ENCODE data around the gene RBMS1. TPM values are rescaled to one million over a fixed set of nuclear protein-coding genes. Genes with fewer than 3 reads are reported as not detected.

Gene RBMS1
- total RNA-seq, 1 donor: 111 TPM

DNA sequence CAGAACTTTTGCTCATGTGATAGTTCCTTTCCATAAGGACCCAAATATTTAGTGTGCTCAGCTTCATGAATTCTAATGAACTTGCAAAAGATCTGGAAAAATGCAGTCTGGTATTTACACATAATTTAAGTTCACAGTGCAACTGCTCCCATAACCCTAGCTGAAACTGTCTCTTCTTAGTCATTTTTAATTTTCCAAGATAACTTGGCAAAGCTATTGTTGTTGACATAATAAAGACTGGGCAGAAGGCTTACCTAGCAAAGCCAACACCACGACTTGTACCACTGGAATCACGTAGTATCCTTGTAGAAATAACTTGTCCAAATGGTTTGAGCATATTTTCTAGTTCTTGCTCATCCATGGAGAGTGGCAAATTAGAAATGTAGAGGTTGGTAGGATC lies 190.5 kb downstream of the RBMS1 start:
- Histone ChIP-seq H3K79me2 (ENCODE audit: insufficient read depth, low read length) (peaks cover 32% of the 10 kb centered on the region), H3K36me3 (ENCODE audit: insufficient read depth, low read length) (peaks cover 19% of the 10 kb centered on the region)

DNA sequence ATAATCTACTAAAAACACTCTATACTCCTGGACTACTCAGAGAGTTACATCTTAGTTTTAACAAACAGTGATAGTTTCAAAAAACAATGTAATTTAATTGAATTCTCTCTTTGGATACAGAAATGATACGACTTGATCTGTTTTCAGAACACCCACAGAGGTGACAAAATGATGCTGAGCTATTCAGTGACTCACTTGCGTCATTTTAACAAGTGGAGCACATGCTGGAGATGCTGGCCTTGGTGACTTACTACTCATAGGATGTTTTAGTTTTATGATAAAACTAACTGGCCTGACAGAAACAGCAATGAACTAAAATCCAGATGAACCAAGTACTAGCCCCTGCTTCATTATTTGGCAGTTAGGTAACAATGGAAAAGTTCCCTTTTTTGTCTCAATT lies 192.2 kb downstream of the RBMS1 start:
- TF ChIP-seq, protein P1, sequence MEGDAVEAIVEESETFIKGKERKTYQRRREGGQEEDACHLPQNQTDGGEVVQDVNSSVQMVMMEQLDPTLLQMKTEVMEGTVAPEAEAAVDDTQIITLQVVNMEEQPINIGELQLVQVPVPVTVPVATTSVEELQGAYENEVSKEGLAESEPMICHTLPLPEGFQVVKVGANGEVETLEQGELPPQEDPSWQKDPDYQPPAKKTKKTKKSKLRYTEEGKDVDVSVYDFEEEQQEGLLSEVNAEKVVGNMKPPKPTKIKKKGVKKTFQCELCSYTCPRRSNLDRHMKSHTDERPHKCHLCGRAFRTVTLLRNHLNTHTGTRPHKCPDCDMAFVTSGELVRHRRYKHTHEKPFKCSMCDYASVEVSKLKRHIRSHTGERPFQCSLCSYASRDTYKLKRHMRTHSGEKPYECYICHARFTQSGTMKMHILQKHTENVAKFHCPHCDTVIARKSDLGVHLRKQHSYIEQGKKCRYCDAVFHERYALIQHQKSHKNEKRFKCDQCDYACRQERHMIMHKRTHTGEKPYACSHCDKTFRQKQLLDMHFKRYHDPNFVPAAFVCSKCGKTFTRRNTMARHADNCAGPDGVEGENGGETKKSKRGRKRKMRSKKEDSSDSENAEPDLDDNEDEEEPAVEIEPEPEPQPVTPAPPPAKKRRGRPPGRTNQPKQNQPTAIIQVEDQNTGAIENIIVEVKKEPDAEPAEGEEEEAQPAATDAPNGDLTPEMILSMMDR (IDR thresholded peaks at IDR 0.05; ENCODE audit: extremely low read depth, low read depth, low read length): no peak
- Histone ChIP-seq H3K4me2 (ENCODE audit: insufficient read depth, low read length) (no peak overlapping the region), H3K27ac (ENCODE audit: low read depth, low read length) (no peak overlapping the region), H3K36me3 (ENCODE audit: insufficient read depth, low read length) (peaks cover 24% of the 10 kb centered on the region), H3K4me3 (ENCODE audit: insufficient read depth, low read length) (no peak overlapping the region), H4K20me1 (ENCODE audit: insufficient read depth, low read length) (peaks cover 6% of the 10 kb centered on the region), H3K9me3 (ENCODE audit: low read depth, low read length) (no peaks in the 10 kb centered on the region), H3K79me2 (ENCODE audit: insufficient read depth, low read length) (peaks cover 29% of the 10 kb centered on the region), H2AFZ (ENCODE audit: low read length) (no peak overlapping the region), H3K27me3 (ENCODE audit: insufficient read depth, low read length) (no peaks in the 10 kb centered on the region), H3K4me1 (ENCODE audit: insufficient read depth, low read length) (peaks cover 26% of the 10 kb centered on the region)
- DNase-seq (ENCODE audit: insufficient read length, low spot score, missing footprints): no peak

More for the DNA sequence above, 190.5 kb downstream of the RBMS1 start:
- Histone ChIP-seq H3K9me3 (ENCODE audit: low read depth, low read length) (no peaks in the 10 kb centered on the region), H3K4me1 (ENCODE audit: insufficient read depth, low read length) (peaks cover 26% of the 10 kb centered on the region), H3K4me3 (ENCODE audit: insufficient read depth, low read length) (no peak overlapping the region), H3K27me3 (ENCODE audit: insufficient read depth, low read length) (no peaks in the 10 kb centered on the region), H2AFZ (ENCODE audit: low read length) (no peak overlapping the region), H3K4me2 (ENCODE audit: insufficient read depth, low read length) (no peak overlapping the region), H3K27ac (ENCODE audit: low read depth, low read length) (no peak overlapping the region), H4K20me1 (ENCODE audit: insufficient read depth, low read length) (peaks cover 6% of the 10 kb centered on the region)
- no peak for DNase-seq (ENCODE audit: insufficient read length, low spot score, missing footprints)
- TF ChIP-seq, protein P1 (IDR thresholded peaks at IDR 0.05; ENCODE audit: extremely low read depth, low read depth, low read length): no peak

DNA sequence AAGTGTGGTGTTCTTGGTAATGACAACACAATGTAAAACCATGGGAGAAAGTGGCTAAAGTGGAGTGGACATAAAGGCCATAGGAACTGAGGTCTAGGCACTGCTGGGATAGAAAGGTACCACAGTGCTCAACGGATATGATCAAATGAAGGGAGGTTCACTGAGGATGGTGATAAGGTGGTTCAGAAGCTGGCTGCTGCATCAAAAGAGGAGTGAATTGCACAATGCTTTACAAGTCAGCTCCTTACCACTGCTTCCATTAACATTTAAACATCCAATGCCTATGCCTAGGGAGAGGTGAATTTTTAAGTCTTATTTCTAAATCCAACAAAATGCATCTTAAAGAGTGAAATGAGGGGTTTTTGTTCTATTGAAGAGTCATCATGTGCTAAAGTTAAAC lies 193.4 kb downstream of the RBMS1 start:
- TF ChIP-seq, protein P1 (IDR thresholded peaks at IDR 0.05; ENCODE audit: extremely low read depth, low read depth, low read length): no peak
- Histone ChIP-seq H3K27ac (ENCODE audit: low read depth, low read length) (peak overlapping the region; percentile 58), H4K20me1 (ENCODE audit: insufficient read depth, low read length) (peaks cover 3% of the 10 kb centered on the region), H2AFZ (ENCODE audit: low read length) (no peak overlapping the region), H3K4me3 (ENCODE audit: insufficient read depth, low read length) (no peak overlapping the region), H3K79me2 (ENCODE audit: insufficient read depth, low read length) (peaks cover 31% of the 10 kb centered on the region), H3K4me1 (ENCODE audit: insufficient read depth, low read length) (peaks cover 23% of the 10 kb centered on the region), H3K4me2 (ENCODE audit: insufficient read depth, low read length) (no peak overlapping the region), H3K9me3 (ENCODE audit: low read depth, low read length) (no peaks in the 10 kb centered on the region), H3K36me3 (ENCODE audit: insufficient read depth, low read length) (peaks cover 30% of the 10 kb centered on the region), H3K27me3 (ENCODE audit: insufficient read depth, low read length) (no peaks in the 10 kb centered on the region)
- DNase-seq (ENCODE audit: insufficient read length, low spot score, missing footprints): no peak

DNA sequence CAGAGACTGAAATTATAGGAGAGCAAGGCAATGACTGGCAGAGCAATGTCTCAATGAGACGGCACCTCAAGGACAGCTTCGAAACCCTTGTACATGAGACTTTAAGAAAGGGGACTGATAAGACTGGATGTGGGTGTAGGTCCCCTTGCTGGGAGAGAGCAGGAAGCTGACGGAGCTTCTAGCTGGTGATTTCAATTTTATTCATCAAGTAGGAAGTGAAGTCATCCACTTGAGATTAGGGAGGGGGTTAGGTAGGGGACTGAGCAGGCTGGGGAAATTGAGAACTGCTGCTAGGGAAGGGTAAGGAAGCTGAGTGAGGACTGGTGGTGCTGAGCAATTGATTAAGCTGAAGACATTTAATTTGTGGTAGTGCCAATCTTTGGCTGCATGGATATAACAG lies 194.1 kb downstream of the RBMS1 start:
- H3K36me3 ChIP-seq (ENCODE audit: insufficient read depth, low read length): peaks cover 30% of the 10 kb centered on the region
- no peak for DNase-seq (ENCODE audit: insufficient read length, low spot score, missing footprints)
- peak overlapping the region; percentile 58 for H3K27ac ChIP-seq (ENCODE audit: low read depth, low read length)
- H3K9me3 ChIP-seq (ENCODE audit: low read depth, low read length): no peaks in the 10 kb centered on the region
- H2AFZ ChIP-seq (ENCODE audit: low read length): no peak overlapping the region
- peaks cover 3% of the 10 kb centered on the region for H4K20me1 ChIP-seq (ENCODE audit: insufficient read depth, low read length)
- peaks cover 29% of the 10 kb centered on the region for H3K4me1 ChIP-seq (ENCODE audit: insufficient read depth, low read length)
- no peaks in the 10 kb centered on the region for H3K27me3 ChIP-seq (ENCODE audit: insufficient read depth, low read length)
- H3K4me2 ChIP-seq (ENCODE audit: insufficient read depth, low read length): no peak overlapping the region
- TF ChIP-seq, protein P1 (IDR thresholded peaks at IDR 0.05; ENCODE audit: extremely low read depth, low read depth, low read length): no peak
- H3K4me3 ChIP-seq (ENCODE audit: insufficient read depth, low read length): no peak overlapping the region
- peaks cover 31% of the 10 kb centered on the region for H3K79me2 ChIP-seq (ENCODE audit: insufficient read depth, low read length)
